GM21529 (cell line): ENCODE results near the gene FGF2.

ENCODE experiments used
- ATAC-seq: cut with Tn5 transposase; IDR thresholded peaks from one replicate; pipeline ENCODE4 v1.9.1; 2021; ENCODE audit not compliant: unreplicated experiment

The FGF2 gene

GRCh38 chr4:122889726-122890125, 63.1 kb downstream of the FGF2 start:
- peak; percentile 13 for ATAC-seq

DNA sequence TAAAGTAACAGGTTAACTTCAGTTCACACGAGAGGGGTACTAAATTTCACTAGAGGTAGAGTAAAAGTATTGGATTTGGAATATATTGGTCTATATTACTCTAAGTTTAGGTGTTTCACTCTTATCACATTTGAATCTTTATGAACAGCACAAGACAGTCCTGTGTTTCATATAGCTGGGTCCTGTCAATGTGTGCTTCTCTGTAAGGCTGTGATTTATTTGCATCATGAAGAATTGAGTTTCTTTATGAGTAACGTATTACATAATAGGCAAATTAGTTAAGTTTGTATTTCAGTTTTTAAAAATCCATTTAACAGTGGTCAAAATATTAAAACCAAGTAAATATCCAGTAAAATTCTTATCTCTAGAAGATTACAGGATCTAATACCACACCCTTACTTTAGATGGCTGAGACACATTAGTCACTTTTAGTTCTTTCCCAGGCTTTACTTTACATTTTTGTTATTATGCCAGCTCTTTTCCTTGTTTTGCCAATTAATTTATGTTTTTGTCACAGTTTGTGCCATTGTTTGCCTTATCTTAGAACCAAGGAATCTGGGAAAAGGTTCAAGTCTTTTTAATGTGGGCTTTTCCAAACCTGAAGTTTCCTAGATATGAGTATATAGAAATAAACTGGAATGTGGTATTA, 63.6 kb downstream of the FGF2 start:
- ATAC-seq, result peak; percentile 69

GRCh38 chr4:122894827-122895226, 68.2 kb downstream of the FGF2 start:
- ATAC-seq, result no peak

DNA sequence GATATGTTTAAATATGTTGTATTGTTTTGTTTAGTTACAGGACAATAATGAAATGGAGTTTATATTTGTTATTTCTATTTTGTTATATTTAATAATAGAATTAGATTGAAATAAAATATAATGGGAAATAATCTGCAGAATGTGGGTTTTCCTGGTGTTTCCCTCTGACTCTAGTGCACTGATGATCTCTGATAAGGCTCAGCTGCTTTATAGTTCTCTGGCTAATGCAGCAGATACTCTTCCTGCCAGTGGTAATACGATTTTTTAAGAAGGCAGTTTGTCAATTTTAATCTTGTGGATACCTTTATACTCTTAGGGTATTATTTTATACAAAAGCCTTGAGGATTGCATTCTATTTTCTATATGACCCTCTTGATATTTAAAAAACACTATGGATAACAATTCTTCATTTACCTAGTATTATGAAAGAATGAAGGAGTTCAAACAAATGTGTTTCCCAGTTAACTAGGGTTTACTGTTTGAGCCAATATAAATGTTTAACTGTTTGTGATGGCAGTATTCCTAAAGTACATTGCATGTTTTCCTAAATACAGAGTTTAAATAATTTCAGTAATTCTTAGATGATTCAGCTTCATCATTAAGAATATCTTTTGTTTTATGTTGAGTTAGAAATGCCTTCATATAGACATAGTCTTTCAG, 68.8 kb downstream of the FGF2 start:
- ATAC-seq, result no peak

DNA sequence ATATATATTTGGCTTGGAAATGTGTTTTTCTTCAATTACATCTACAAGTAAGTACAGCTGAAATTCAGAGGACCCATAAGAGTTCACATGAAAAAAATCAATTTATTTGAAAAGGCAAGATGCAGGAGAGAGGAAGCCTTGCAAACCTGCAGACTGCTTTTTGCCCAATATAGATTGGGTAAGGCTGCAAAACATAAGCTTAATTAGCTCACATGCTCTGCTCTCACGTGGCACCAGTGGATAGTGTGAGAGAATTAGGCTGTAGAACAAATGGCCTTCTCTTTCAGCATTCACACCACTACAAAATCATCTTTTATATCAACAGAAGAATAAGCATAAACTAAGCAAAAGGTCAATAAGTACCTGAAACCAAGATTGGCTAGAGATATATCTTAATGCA, 69.6 kb downstream of the FGF2 start:
- ATAC-seq, result no peak

DNA sequence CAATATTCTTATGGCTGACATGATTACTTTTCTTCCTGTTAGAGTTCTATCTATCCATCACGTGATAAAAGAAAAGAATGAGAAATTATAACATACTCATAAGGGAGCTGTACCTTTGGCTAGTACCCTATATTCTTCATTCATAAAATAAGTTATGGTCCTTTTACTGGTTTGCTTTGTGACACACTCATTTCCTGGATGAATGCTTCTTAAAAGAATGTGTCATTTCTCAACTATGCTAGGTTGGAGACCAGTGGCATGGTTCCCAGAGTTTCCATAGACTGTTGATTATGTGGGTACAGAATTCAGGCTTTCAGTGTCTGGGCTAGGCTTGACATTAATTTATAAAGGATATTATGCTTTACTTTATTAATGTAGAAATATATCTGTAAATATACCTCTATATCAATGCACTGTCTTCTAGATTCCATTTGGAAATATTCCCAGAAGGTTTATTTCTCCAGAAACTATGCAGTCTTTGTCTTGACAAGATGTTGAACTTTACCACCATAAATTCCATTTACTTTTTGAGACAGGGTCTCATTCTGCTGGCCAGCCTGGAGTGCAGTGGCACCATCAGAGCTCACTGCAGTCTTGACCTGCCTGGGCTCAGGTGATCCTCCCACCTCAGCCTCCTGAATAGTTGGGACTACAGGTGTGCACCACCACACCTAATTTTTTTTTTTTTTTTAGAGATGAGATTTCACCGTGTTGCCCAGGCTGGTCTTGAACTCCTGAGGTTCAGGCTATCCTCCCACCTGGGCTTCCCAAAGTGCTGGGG, 71.9 kb downstream of the FGF2 start:
- no peak for ATAC-seq

DNA sequence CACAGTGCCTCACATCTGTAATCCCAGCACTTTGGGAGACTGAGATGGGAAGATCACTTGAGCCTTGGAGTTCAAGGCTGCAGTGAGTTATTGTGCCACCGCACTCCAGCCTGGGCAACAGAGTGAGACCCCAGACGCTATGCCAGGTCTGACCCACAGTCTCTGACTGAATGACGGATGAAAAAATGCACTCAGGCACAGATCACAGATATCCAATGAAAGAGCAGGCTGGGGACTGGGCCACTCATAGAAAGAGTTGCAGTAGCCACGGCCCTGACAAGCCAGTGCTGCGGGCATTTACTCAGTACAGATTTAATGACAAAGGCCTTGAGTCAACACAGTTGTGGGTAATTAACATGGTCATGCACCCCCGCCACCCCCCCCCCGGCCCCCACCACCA, 73.1 kb downstream of the FGF2 start:
- no peak for ATAC-seq

- ATAC-seq, result no peak
Observed at GRCh38 chr4:122900314-122900713, 73.7 kb downstream of the FGF2 start.

DNA sequence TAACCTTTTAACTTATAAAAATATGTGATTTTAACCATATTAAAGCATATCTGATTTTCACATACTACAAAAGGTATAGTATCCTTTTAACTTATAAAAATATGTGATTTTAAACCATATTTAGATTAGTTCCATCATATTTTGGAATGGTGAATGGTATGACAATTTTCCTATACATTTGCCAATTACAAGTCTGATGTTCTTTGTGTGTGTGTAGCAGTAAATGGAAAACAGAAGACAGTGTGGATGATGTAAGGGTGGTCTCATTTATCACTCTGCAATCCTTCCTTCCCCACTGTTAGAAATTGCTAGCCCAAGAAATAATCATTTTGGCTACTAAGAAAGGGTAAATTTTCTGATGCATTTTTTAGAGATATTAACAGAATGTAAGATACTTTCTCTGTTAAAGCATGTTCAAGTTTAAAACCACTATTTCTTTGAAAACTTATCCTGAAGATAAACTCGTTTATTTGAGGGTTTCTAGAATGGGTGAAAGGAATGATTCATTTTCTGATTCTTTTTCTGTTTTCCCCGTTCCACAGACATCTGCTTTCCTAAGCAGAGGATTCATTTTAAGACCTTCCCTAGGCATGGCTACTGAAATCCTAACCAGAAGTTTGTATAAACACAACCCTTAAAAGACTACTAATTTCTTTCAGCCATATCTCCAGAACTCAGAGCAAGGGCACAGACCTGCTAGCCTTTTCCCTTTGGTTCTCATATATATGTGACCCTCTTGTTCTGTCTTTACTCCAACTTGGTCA, 74.8 kb downstream of the FGF2 start:
- no peak for ATAC-seq

DNA sequence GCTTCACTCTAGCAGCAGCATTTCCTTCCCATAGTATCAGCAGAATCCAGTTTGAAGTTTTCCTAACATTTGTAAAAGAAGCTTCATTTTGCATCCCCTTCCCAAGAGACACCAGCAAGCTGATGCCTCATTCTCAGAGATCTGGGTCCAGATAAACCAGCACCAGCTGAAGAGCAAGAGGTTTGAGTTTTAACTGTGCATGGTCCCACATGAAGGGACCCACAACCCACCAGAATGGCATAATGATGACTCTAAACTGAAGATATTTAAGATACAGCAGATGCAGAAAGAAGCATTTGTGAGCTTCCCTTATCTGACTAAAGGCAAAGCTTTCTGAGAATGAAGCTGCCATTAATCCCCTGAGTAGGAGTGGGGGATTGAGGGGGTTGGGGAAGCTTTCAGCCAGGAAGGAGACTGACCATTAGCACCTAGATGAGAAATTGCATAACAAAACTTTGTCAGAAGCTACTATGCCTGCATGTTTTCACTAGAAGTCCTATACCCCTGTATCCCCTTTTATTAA, 77.2 kb downstream of the FGF2 start:
- ATAC-seq, result no peak

DNA sequence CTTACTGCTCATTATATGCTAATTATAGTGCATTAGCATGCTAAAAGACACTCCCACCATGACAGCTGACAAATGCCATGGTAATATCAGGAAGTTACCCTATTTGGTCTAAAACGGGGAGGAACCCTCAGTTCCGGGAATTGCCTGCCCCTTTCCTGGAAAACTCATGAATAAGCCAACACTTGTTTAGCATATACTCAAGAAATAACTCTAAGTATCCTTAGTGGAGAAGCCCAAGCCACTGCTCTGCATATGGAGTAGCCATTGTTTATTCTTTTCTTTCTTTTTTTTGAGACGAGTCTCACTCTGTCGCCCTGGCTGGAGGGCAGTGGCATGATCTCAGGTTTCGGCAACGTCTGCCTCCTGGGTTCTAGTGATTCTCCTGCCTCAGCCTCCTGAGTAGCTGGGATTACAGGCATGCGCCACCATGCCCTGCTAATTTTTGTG, 80.3 kb downstream of the FGF2 start:
- ATAC-seq, result no peak

GRCh38 chr4:122908223-122908622, 81.6 kb downstream of the FGF2 start:
- no peak for ATAC-seq

DNA sequence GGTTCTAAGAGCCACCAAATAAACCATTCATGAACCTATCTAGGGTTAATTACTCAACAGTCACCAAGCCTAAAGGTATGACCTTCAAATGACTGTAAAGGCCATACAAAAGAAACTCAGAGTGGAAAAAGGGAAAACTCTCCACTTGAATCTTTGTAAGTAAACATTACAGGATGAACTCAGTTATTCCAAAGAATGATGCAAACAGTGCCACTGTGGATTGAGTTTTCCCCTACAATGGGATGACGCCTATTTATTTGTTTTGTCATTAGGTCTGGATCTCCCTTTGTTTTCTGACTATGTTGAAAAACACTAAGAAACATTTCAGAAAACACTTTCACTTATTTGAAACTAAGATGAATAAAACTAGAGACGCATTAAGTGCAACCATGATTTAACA, 83.1 kb downstream of the FGF2 start:
- no peak for ATAC-seq

GRCh38 chr4:122911588-122911987, 85.0 kb downstream of the FGF2 start:
- no peak for ATAC-seq

DNA sequence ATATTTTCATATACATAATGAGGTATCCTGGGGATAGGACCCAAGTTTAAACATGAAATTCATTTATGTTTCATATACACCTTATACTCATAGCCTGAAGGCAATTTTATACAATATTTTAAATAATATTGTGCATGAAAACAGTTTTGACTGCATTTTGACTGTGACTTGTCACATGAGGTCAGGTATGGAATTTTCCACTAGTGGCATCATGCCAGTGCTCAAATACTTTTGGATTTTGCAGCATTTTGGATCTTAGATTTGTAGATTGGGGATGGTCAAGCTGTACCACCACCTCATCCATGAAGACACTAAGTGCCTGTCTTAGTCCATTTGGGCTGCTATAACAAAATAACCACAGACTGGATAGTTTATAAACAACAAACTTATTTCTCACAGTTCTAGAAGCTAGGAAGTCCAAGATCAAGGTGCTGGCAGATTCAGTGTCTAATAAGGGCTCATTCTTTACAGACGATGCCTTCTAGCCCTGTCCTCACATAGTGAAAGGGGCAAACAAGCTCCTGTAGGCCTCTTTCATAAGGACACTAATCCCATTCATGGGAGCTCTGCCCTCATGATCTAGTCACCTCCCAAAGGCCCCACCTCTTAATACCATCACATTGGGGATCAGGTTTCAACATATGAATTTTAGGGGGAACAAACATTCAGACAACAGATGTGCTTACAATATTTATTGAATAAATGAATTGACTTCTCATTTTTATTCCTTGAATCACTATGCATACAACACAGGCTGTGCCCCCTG, 86.4 kb downstream of the FGF2 start:
- ATAC-seq, result no peak

DNA sequence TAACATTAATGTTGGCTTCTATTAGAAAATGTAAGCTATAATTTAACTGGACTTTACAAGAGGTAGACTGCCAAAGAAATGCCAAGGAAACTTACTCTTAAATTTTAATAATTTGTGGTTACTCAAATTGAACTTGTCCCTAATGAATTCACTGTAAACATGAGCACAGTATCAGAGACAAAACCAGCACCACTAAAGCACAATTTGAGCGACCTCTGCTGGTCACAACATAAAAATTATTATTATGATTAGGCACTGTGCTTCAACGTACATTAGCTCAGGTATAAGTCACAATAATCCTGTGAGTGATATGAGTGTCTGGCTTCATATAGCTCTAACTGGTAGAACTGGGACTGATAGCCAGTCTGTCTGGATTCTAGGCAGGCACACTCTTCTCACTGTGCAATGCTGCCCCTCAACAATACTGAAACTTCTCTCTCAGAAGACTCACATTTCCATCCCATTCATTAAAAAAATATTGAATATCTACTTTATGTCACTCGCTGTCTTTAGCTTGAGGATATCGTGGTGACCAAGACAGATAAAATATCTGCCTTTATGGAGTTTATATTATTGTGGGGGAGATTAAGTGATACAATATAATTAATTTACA, 87.8 kb downstream of the FGF2 start:
- peak; percentile 92 for ATAC-seq

DNA sequence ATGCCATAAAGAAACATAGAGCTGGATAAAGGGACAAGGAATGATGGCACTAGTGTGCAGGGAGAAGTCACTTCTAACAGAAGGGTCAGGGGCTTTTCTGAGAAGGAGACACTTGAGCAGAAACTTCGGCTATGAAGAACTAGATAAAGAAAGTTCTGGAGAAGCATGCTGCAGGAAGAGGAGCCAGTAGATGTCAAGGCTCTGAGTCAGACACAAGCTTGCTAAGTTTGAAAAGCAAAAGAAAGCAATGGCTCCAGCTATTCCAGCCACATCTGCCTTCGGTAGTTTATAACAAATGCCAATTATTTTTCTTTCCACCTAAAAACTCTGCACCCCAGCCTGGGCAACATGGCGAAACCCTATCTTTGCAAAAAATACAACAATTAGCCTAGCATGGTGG, 88.3 kb downstream of the FGF2 start:
- no peak for ATAC-seq

- no peak for ATAC-seq
Observed at GRCh38 chr4:122917731-122918130, 91.1 kb downstream of the FGF2 start.

DNA sequence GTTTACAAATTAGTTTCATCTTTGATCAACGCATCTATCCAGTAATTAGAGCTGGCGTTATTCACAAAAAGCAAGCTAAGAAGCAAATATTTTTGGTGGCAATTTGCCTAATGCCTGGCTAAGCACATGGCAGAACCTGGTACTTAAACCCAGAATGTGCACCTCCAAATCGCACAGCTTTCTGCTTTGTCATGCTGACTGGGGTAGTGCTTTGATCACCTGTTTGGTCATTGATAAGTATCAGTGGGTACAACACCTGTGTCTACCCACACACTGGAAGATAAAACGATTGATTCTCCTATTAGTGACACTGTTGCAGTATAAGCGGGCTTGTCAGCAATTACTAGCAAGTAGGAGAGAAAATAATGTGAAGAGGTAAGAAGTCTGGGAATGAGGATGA, 93.8 kb downstream of the FGF2 start:
- ATAC-seq, result no peak

DNA sequence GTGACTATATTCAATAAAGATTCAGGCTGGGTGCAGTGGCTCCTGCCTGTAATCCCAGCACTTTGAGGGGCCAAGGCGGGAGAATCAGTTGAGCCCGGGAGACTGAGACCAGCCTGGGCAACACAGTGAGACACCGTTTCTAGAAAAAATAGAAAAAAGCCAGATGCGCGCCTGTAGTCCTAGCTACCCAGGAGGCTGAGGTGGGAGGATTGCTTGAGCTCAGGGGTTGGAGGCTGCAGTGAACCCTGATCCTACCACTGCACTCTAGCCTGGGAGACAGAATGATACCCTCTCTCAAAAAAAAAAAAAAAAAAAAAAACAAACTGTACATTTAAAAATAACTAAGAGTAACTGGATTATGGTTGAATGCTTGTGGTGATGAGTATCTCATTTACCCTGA, 94.7 kb downstream of the FGF2 start:
- ATAC-seq, result no peak
